Fibroblast of mammary gland (primary cell): ENCODE data around the gene XG.

Experiments
- DNase-seq: peaks from one replicate; pipeline ENCODE4 v3.0.0-alpha.2; 2010; ENCODE audit warnings: low read depth
- H3K4me3 ChIP-seq: 2 replicates; pipeline ENCODE4 v1.5.1; 2011; ENCODE audit warnings: low read depth, mild to moderate bottlenecking, low read length, moderate library complexity; ENCODE audit not compliant: control insufficient read depth
- CTCF ChIP-seq: conservative IDR thresholded peaks from 2 replicates; pipeline ENCODE4 v1.5.1; 2011; ENCODE audit warnings: low read depth, low read length, inconsistent platforms; ENCODE audit not compliant: control insufficient read depth, insufficient read depth

XG gene

GRCh38 chrX:2828959-2829411 lies 77.1 kb downstream of the XG start:
- H3K4me3 ChIP-seq = no peak overlapping the region
- no peak for DNase-seq
- no peak for TF ChIP-seq CTCF

- no peak for TF ChIP-seq CTCF
- DNase-seq = no peak
- no peak overlapping the region for H3K4me3 ChIP-seq
Observed at GRCh38 chrX:2829469-2830246, 77.8 kb downstream of the XG start.

- TF ChIP-seq CTCF = no peak
- H3K4me3 ChIP-seq = no peak overlapping the region
- DNase-seq = no peak
Observed at GRCh38 chrX:2831471-2832228, 79.8 kb downstream of the XG start.

DNA sequence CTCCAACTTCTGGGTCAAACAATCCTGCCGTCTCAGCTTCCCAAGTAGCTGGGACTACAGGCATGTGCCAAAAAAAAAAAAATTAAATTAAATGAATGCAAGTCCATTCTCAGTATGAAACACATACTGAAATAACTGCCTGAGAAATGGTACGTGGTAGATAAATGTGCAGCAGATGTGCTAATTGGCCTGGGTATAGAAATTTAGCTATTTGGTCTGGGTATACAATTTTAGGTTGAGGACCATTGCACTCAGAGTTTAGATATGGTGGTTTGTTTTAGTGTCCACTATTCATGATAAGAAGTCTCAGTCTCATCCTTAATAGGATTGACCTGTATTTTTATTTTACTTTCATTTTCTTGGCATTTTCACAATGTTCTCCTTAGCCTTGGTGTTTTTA lies 86.1 kb downstream of the XG start:
- no peak for DNase-seq
- H3K4me3 ChIP-seq = no peak overlapping the region
- TF ChIP-seq CTCF = no peak

- no peak for DNase-seq
- no peak overlapping the region for H3K4me3 ChIP-seq
- no peak for TF ChIP-seq CTCF
Observed at GRCh38 chrX:2840961-2841360, 89.1 kb downstream of the XG start.

GRCh38 chrX:2841537-2841936 lies 89.7 kb downstream of the XG start:
- TF ChIP-seq CTCF = no peak
- no peak overlapping the region for H3K4me3 ChIP-seq
- no peak for DNase-seq
